ENCODE results near the gene GALNT18.

- no peak for TF ChIP-seq CTCF (conservative IDR thresholded peaks at IDR 0.05)
- no peak for TF ChIP-seq EZH2 (IDR thresholded peaks at IDR 0.05; ENCODE audit: low read depth)
These were observed 120.9 kb downstream of the GALNT18 start for GRCh38 chr11:11500744-11501487.
